HepG2 (cell line): Measurements from ENCODE around the gene ACSL5. TPM values are rescaled to one million over a fixed set of nuclear protein-coding genes. Genes with fewer than 3 reads are reported as not detected.

Experiments
- ATAC-seq: fragments of 200-7000 bp; cut with Tn5 transposase; 3 replicates; pipeline ENCODE4 v1.9.1; 2020; ENCODE audit warnings: mild to moderate bottlenecking, moderate library complexity
- BruUV-seq: library from RNA; stranded (reverse); fragments of 400-500 nt; replicated peaks from 2 replicates; lab custom pipeline; 2021; lab: Mats Ljungman, UMichigan
- CTCF ChIA-PET: fragments of 300-600 bp; formaldehyde crosslinking; extraction: SDS; loops from one replicate; lab custom pipeline; 2021; ENCODE audit warnings: low total read pairs, inconsistent platforms, low intra/inter-chr PET ratio; lab: Yijun Ruan, JAX
- POLR2A ChIA-PET: fragments of 350-600 bp; sonication (Branson Sonifier 250); formaldehyde crosslinking; loops from one replicate; lab custom pipeline; 2020; ENCODE audit warnings: antibody characterized with exemption, inconsistent platforms; lab: Yijun Ruan, JAX
- DNase-seq: peaks from one replicate; pipeline ENCODE4 v3.0.0-alpha.2; 2015; ENCODE audit warnings: low spot score
- FAIRE-seq: peaks from 3 replicates; lab custom pipeline; 2011; peaks lifted over from hg19 to GRCh38; lab: Jason Lieb, UNC
- H2AFZ ChIP-seq: one replicate; pipeline ENCODE4 v1.6.1; 2011; ENCODE audit warnings: low read length, inconsistent platforms
- H3K27ac ChIP-seq: fragments of 300-600 bp; 3 replicates; pipeline ENCODE4 v1.8.0; 2011; ENCODE audit warnings: mixed run types, mild to moderate bottlenecking, mixed read lengths, low read length, inconsistent platforms; ENCODE audit not compliant: insufficient read depth; ENCODE audit errors: extremely low read length
- H3K27me3 ChIP-seq, 2 experiments: fragments of 200-600 bp in 1 of 2; 2 replicates in 1 of 2; 3 replicates in 1 of 2; pipeline versions ENCODE4 v1.6.0 to v1.8.0; 2011; ENCODE audit warnings: low read length in 2 of 2, mild to moderate bottlenecking in 2 of 2, moderate library complexity in 2 of 2, inconsistent platforms in 1 of 2; ENCODE audit not compliant: insufficient read depth in 2 of 2, control insufficient read depth in 1 of 2
- H3K36me3 ChIP-seq, 2 experiments: fragments of 200-600 bp in 1 of 2; replicated peaks in 1 of 2; 2 replicates in 1 of 2; 3 replicates in 1 of 2; pipeline versions ENCODE4 v1.5.1 to v1.8.0; 2011; ENCODE audit warnings: low read length in 2 of 2, inconsistent platforms in 1 of 2; ENCODE audit not compliant: insufficient read depth in 2 of 2, control insufficient read depth in 1 of 2
- H3K4me1 ChIP-seq: 2 replicates; pipeline ENCODE4 v1.5.1; 2012; ENCODE audit warnings: low read length, inconsistent platforms; ENCODE audit not compliant: insufficient read depth
- H3K4me2 ChIP-seq: 2 replicates; pipeline ENCODE4 v1.6.0; 2011; ENCODE audit warnings: low read depth, low read length, inconsistent platforms
- H3K4me3 ChIP-seq, 3 experiments: fragments of 200-600 bp in 1 of 3; sonication (generic), shearing (Covaris generic) in 1 of 3; replicated peaks in 1 of 3; 2 replicates each; pipeline ENCODE4 v1.5.1; 2011 to 2016; ENCODE audit warnings: low read length in 3 of 3, inconsistent platforms in 2 of 3, low read depth in 2 of 3, mild to moderate bottlenecking in 2 of 3, control low read depth in 1 of 3, mixed read lengths in 1 of 3; ENCODE audit not compliant: insufficient read depth in 1 of 3
- H3K79me2 ChIP-seq: one replicate; pipeline ENCODE4 v1.6.1; 2011; ENCODE audit warnings: low read length, inconsistent platforms; ENCODE audit not compliant: insufficient read depth
- H3K9ac ChIP-seq: 2 replicates; pipeline ENCODE4 v1.6.0; 2011; ENCODE audit warnings: mild to moderate bottlenecking, low read depth, low read length, inconsistent platforms; ENCODE audit not compliant: insufficient read depth
- H3K9me3 ChIP-seq: 2 replicates; pipeline ENCODE4 v1.5.1; 2012; ENCODE audit warnings: mild to moderate bottlenecking, low read length
- H4K20me1 ChIP-seq: 2 replicates; pipeline ENCODE4 v1.6.0; 2011; ENCODE audit warnings: inconsistent platforms, mild to moderate bottlenecking, low read length, moderate library complexity; ENCODE audit not compliant: insufficient read depth
- DMAP1 ChIP-seq: IDR thresholded peaks from 2 replicates; pipeline ENCODE4 v1.6.1; 2016
- EHMT2 ChIP-seq: fragments of 200-600 bp; sonication (generic); IDR thresholded peaks from 2 replicates; pipeline ENCODE4 v1.7.0; 2017; ENCODE audit warnings: antibody characterized with exemption, low read depth, low read length, borderline replicate concordance
- GPN1 ChIP-seq: sonication (generic); formaldehyde crosslinking; IDR thresholded peaks from 2 replicates; pipeline ENCODE4 v1.5.1; 2020; ENCODE audit warnings: missing genetic modification reagents, borderline replicate concordance
- NFIC ChIP-seq: IDR thresholded peaks from 2 replicates; pipeline ENCODE4 v1.6.1; 2012; ENCODE audit warnings: mild to moderate bottlenecking, low read length, inconsistent platforms
- NFYB ChIP-seq: sonication (generic); formaldehyde crosslinking; IDR thresholded peaks from 2 replicates; pipeline ENCODE4 v1.4.0; 2020; ENCODE audit warnings: missing genetic modification reagents
- SALL2 ChIP-seq: sonication (generic); formaldehyde crosslinking; IDR thresholded peaks from 2 replicates; pipeline ENCODE4 v1.8.1; 2023; ENCODE audit warnings: mild to moderate bottlenecking, missing genetic modification reagents, inconsistent platforms
- SMARCE1 ChIP-seq: fragments of 450-650 bp; IDR thresholded peaks from 2 replicates; pipeline ENCODE4 v1.6.1; 2017; ENCODE audit warnings: borderline replicate concordance
- SOX13 ChIP-seq, 3 experiments: fragments of 450-650 bp in 1 of 3; sonication (generic) in 1 of 3; formaldehyde crosslinking in 1 of 3; IDR thresholded peaks in 2 of 3; conservative IDR thresholded peaks in 1 of 3; 2 replicates each; pipeline versions ENCODE4 v1.5.0 to v1.6.1; 2016 to 2020; ENCODE audit warnings: antibody characterized with exemption in 1 of 3, mild to moderate bottlenecking in 1 of 3, missing compliant biosample characterization in 1 of 3, missing genetic modification reagents in 1 of 3, moderate library complexity in 1 of 3
- STAG1 ChIP-seq: sonication (generic); formaldehyde crosslinking; IDR thresholded peaks from 2 replicates; pipeline ENCODE4 v1.4.0; 2020; ENCODE audit warnings: missing genetic modification reagents
- ZBTB26 ChIP-seq: IDR thresholded peaks from 2 replicates; pipeline ENCODE4 v1.6.1; 2016; ENCODE audit warnings: missing compliant biosample characterization, missing genetic modification reagents, borderline replicate concordance
- ZIK1 ChIP-seq: sonication (generic); formaldehyde crosslinking; IDR thresholded peaks from 2 replicates; pipeline ENCODE4 v1.5.0; 2020; ENCODE audit warnings: mild to moderate bottlenecking, low read depth, missing genetic modification reagents, borderline replicate concordance
- ZNF264 ChIP-seq: sonication (generic); formaldehyde crosslinking; IDR thresholded peaks from 2 replicates; pipeline ENCODE4 v1.4.0; 2020; ENCODE audit warnings: missing genetic modification reagents
- ZNF432 ChIP-seq: sonication (generic); formaldehyde crosslinking; IDR thresholded peaks from 2 replicates; pipeline ENCODE4 v1.5.0; 2020; ENCODE audit warnings: missing genetic modification reagents, mild to moderate bottlenecking, borderline replicate concordance
- ZNF629 ChIP-seq: sonication (generic); formaldehyde crosslinking; conservative IDR thresholded peaks from 2 replicates; pipeline ENCODE4 v1.5.0; 2020; ENCODE audit warnings: missing genetic modification reagents
- WGBS: methylation state at CpG from one replicate; pipeline ENCODE4 v1.1.6; 2017; ENCODE audit warnings: low lambda C conversion rate; 5-methylcytosine and 5-hydroxymethylcytosine counted together
- in situ Hi-C: cut with HindIII; loops from 2 replicates; pipeline ENCODE4 v1.10.0; 2017; ENCODE audit warnings: low pct_unique_long_range_greater_than_20kb; ENCODE audit not compliant: extremely low pct_ligation_motif_present
- intact Hi-C: fragments of 100-400 bp; cut with micrococcal nuclease; formaldehyde crosslinking; loops from one replicate; pipeline ENCODE4 v1.10.0; 2022; ENCODE audit not compliant: unreplicated experiment
- polyA plus RNA-seq, 8 experiments: library from polyadenylated mRNA; depleted of rRNA in 3 of 8; stranded (reverse) in 7 of 8; unstranded in 1 of 8; fragments of >200 nt; fragmentation: Illumina TruSeq in 4 of 8; extraction: Trizol in 4 of 8; gene quantifications; 2 replicates each; pipeline versions ENCODE4 v1.2.1 to v1.2.3, GENCODE V29; 2011 to 2016; ENCODE audit warnings: low read depth in 4 of 8, missing spikeins in 1 of 8, mixed read lengths in 1 of 8; ENCODE audit not compliant: insufficient read depth in 1 of 8
- total RNA-seq, 5 experiments: library from RNA; depleted of rRNA; stranded (reverse); fragments of >200 nt; fragmentation: Illumina TruSeq; extraction: Trizol; gene quantifications; 2 replicates each; pipeline ENCODE4 v1.2.3, GENCODE V29; 2016; ENCODE audit warnings: low read depth in 1 of 5
- TF ChIP-seq, protein P1 (sequence below): sonication (generic); formaldehyde crosslinking; IDR thresholded peaks from 2 replicates; pipeline ENCODE4 v1.4.0; 2020; ENCODE audit warnings: missing genetic modification reagents, borderline replicate concordance

ACSL5 gene
- total and polyA plus RNA-seq, 2 of the 13 experiments (the other 11 are each of a cell fraction or from before 2014, with no cell fraction given): 56.4 to 82.5 TPM

DNA sequence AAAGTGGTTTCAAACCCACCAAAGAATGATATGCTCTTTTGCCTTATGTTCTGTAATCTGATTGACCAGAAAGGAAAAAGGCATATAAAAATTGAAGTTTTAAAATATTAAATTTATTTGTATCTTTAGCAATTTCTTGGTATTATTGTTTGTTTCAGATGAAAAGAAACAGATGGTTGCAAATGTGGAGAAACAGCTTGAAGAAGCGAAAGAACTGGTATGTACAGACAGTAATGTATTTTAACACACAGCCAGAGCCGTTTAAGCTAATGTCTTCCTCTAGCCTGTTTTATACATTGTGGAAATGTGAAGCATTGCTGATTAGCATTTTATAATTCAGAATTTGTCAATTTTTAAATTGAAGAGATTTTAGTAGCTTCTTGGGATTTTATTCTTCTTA is 86.5 kb downstream of the ACSL5 start:
- FAIRE-seq (no peak), DNase-seq (no peak), ATAC-seq (no peak)
- Histone ChIP-seq H3K4me2 (no peak overlapping the region), H3K4me1 (no peaks in the 10 kb centered on the region), H3K27ac (no peak overlapping the region), H3K9ac (no peak overlapping the region), H4K20me1 (no peaks in the 10 kb centered on the region), H3K79me2 (no peaks in the 10 kb centered on the region), H3K4me3 (no peak overlapping the region), H2AFZ (no peak overlapping the region), H3K36me3 (peaks cover 2 to 20% of the 10 kb centered on the region in 2 experiments; a peak in 4 of 5 replicates), H3K27me3 (no peaks in the 10 kb centered on the region), H3K9me3 (no peaks in the 10 kb centered on the region)
- TF ChIP-seq DMAP1 (CRISPR knock-in tag): no peak
- no peak for TF ChIP-seq ZNF264 (CRISPR knock-in tag)
- TF ChIP-seq SALL2 (CRISPR knock-in tag): no peak
- TF ChIP-seq ZBTB26: no peak
- ChIA-PET CTCF (no interaction called here), POLR2A (no interaction called here)
- BruUV-seq: no TSS peak
- in situ Hi-C loops: no loop called here
- 100% methylated on average over 2 of the region's 2 CpGs for WGBS
- intact Hi-C loops: no loop called here

DNA sequence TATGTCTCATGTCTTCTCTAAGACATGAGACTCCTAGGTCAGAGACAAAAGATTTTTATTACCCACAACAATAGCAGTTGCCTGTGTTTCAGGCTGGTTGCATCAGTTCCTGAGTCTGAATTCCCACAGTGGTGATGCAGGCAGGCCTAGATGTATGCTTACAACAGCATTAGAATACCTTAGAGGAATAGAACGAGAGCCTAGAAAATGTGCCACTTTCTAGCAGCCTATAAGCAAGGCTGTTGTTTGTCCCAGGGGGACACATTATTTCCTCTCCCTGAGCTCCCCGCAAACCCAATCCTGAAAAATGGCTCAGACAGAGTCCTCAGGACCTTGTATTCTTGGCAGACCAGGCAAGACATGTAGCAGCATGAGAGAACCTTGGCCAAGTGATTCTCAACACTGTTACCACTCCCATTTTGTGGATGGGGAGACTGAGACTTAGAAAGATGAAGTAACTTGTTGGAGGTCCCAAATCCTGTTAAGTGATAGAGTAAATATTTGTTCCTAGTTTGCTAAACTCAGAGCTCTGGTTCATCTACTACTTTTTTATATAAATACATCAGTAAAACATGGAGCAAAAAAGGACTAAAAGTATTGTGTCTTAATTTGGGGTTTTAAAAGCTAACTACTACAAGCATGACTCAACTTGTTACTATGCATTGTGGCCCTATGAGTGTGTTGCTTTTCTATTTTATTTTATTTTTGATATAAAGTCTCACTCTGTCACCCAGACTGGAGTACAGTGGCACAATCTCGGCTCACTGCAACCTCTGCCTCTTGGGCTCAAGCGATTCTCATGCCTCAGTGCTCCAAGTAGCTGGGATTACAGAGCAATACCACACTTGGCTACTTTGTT is 87.3 kb downstream of the ACSL5 start:
- H3K79me2 ChIP-seq: no peaks in the 10 kb centered on the region
- DNase-seq (no peak), ATAC-seq (no peak), FAIRE-seq (no peak)
- H3K4me2 ChIP-seq: no peak overlapping the region
- H4K20me1 ChIP-seq: no peaks in the 10 kb centered on the region
- H3K27ac ChIP-seq: no peak overlapping the region
- ChIA-PET POLR2A (no interaction called here), CTCF (no interaction called here)
- intact Hi-C loops: no loop called here
- no peaks in the 10 kb centered on the region for H3K9me3 ChIP-seq
- H3K36me3 ChIP-seq: peaks cover 6 to 28% of the 10 kb centered on the region in 2 experiments; a peak in 4 of 5 replicates
- in situ Hi-C loops: no loop called here
- H3K4me3 ChIP-seq: no peak overlapping the region
- H2AFZ ChIP-seq: no peak overlapping the region
- no peak overlapping the region for H3K9ac ChIP-seq
- BruUV-seq: no TSS peak
- no peaks in the 10 kb centered on the region for H3K4me1 ChIP-seq
- WGBS: 94% methylated on average over 4 of the region's 4 CpGs
- no peaks in the 10 kb centered on the region for H3K27me3 ChIP-seq
- no peak for TF ChIP-seq GPN1
- TF ChIP-seq, protein P1, sequence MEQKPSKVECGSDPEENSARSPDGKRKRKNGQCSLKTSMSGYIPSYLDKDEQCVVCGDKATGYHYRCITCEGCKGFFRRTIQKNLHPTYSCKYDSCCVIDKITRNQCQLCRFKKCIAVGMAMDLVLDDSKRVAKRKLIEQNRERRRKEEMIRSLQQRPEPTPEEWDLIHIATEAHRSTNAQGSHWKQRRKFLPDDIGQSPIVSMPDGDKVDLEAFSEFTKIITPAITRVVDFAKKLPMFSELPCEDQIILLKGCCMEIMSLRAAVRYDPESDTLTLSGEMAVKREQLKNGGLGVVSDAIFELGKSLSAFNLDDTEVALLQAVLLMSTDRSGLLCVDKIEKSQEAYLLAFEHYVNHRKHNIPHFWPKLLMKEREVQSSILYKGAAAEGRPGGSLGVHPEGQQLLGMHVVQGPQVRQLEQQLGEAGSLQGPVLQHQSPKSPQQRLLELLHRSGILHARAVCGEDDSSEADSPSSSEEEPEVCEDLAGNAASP: no peak
- TF ChIP-seq EHMT2: no peak
- no peak for TF ChIP-seq SOX13 (IDR thresholded peaks at IDR 0.05)
- peak in 1 of 2 experiments; percentile 41; a peak in 1 of 4 replicates for TF ChIP-seq SOX13 (CRISPR knock-in tag; conservative IDR thresholded peaks at IDR 0.05 in 1 of 2, IDR thresholded peaks at IDR 0.05 in 1 of 2)
- no peak for TF ChIP-seq ZIK1 (CRISPR knock-in tag)
- no peak for TF ChIP-seq STAG1
- TF ChIP-seq ZNF629 (CRISPR knock-in tag): peak; percentile 70
- no peak for TF ChIP-seq ZNF432 (CRISPR knock-in tag)
- TF ChIP-seq NFIC: no peak
- TF ChIP-seq NFYB: no peak
- no peak for TF ChIP-seq SMARCE1
